ENCODE measurements around the gene ZSCAN2. TPM values are rescaled to one million over a fixed set of nuclear protein-coding genes. Genes with fewer than 3 reads are reported as not detected.

The ZSCAN2 gene
- total and polyA plus RNA-seq, 4 donors, result 9.7 to 16.2 (median 14.0) TPM

GRCh38 chr15:84645997-84646396 lies 45.2 kb downstream of the ZSCAN2 start:
- Histone ChIP-seq H3K4me3 (ENCODE audit: low read depth, low read length) (no peak overlapping the region), H3K27me3 (ENCODE audit: control insufficient read depth, insufficient read depth, low read length) (no peaks in the 10 kb centered on the region), H3K27ac (ENCODE audit: low read depth, low read length) (no peak overlapping the region), H3K4me1 (ENCODE audit: control insufficient read depth, insufficient read depth, low read length) (peaks cover 6% of the 10 kb centered on the region), H3K36me3 (ENCODE audit: control insufficient read depth, insufficient read depth, low read length) (peaks cover 69% of the 10 kb centered on the region), H3K9me3 (ENCODE audit: control insufficient read depth, insufficient read depth, low read length) (no peaks in the 10 kb centered on the region)
- 96% methylated on average over 7 of the region's 10 CpGs for WGBS (ENCODE audit: insufficient coverage)
- no peak for DNase-seq (ENCODE audit: low read depth in 4 of 6, low spot score in 6 of 6)

- Histone ChIP-seq H3K4me3 (ENCODE audit: low read depth, low read length) (no peak overlapping the region), H3K36me3 (ENCODE audit: control insufficient read depth, insufficient read depth, low read length) (peaks cover 66% of the 10 kb centered on the region), H3K27me3 (ENCODE audit: control insufficient read depth, insufficient read depth, low read length) (no peaks in the 10 kb centered on the region), H3K27ac (ENCODE audit: low read depth, low read length) (no peak overlapping the region), H3K4me1 (ENCODE audit: control insufficient read depth, insufficient read depth, low read length) (peaks cover 11% of the 10 kb centered on the region), H3K9me3 (ENCODE audit: control insufficient read depth, insufficient read depth, low read length) (no peaks in the 10 kb centered on the region)
- DNase-seq (ENCODE audit: low read depth in 4 of 6, low spot score in 6 of 6), result no peak
Observed at GRCh38 chr15:84647726-84648125, 46.9 kb downstream of the ZSCAN2 start.

DNA sequence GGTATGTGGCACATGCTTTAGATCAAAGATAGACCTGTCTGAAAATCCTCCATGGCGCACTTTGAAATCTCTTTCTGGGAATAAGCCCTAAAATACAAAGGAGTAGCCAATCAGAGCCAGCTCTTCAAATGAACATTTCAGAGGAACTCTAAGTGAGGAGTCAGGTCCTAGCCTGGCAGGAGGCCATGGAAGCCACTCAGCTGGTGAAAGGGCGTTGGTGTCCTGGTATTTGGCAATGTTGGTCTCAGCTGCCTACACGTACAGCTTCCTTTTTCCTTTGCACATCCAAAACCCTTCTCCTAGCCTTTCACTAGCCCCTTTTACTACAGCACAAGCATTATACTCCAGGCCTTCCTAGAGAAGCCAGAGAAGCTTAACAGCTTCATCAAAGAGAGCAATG lies 47.7 kb downstream of the ZSCAN2 start:
- peaks cover 20% of the 10 kb centered on the region for H3K4me1 ChIP-seq (ENCODE audit: control insufficient read depth, insufficient read depth, low read length)
- 75% methylated on average over 2 of the region's 3 CpGs for WGBS (ENCODE audit: insufficient coverage)
- no peak overlapping the region for H3K27ac ChIP-seq (ENCODE audit: low read depth, low read length)

GRCh38 chr15:84649706-84650105 lies 48.9 kb downstream of the ZSCAN2 start:
- H3K27ac ChIP-seq (ENCODE audit: low read depth, low read length), result no peak overlapping the region
- WGBS (ENCODE audit: insufficient coverage), result 100% methylated on average over 1 of the region's 2 CpGs
- no peak for DNase-seq (ENCODE audit: low read depth in 4 of 6, low spot score in 6 of 6)

More for the DNA sequence above, 47.7 kb downstream of the ZSCAN2 start:
- no peak for DNase-seq (ENCODE audit: low read depth in 4 of 6, low spot score in 6 of 6)
- Histone ChIP-seq H3K27me3 (ENCODE audit: control insufficient read depth, insufficient read depth, low read length) (no peaks in the 10 kb centered on the region), H3K4me3 (ENCODE audit: low read depth, low read length) (no peak overlapping the region), H3K36me3 (ENCODE audit: control insufficient read depth, insufficient read depth, low read length) (peaks cover 63% of the 10 kb centered on the region), H3K9me3 (ENCODE audit: control insufficient read depth, insufficient read depth, low read length) (no peaks in the 10 kb centered on the region)

GRCh38 chr15:84653584-84653909 lies 52.7 kb downstream of the ZSCAN2 start:
- peaks cover 26% of the 10 kb centered on the region for H3K36me3 ChIP-seq (ENCODE audit: control insufficient read depth, insufficient read depth, low read length)
- no peaks in the 10 kb centered on the region for H3K27me3 ChIP-seq (ENCODE audit: control insufficient read depth, insufficient read depth, low read length)
- peak overlapping the region; percentile 96 for H3K27ac ChIP-seq (ENCODE audit: low read depth, low read length)
- no peak for DNase-seq (ENCODE audit: low read depth in 4 of 6, low spot score in 6 of 6)
- no peaks in the 10 kb centered on the region for H3K9me3 ChIP-seq (ENCODE audit: control insufficient read depth, insufficient read depth, low read length)
- H3K4me3 ChIP-seq (ENCODE audit: low read depth, low read length), result peak overlapping the region; percentile 78
- peaks cover 55% of the 10 kb centered on the region for H3K4me1 ChIP-seq (ENCODE audit: control insufficient read depth, insufficient read depth, low read length)
- WGBS (ENCODE audit: insufficient coverage), result 23% methylated on average over 7 of the region's 7 CpGs

More at GRCh38 chr15:84649706-84650105, 48.9 kb downstream of the ZSCAN2 start:
- Histone ChIP-seq H3K27me3 (ENCODE audit: control insufficient read depth, insufficient read depth, low read length) (no peaks in the 10 kb centered on the region), H3K4me3 (ENCODE audit: low read depth, low read length) (no peak overlapping the region), H3K36me3 (ENCODE audit: control insufficient read depth, insufficient read depth, low read length) (peaks cover 52% of the 10 kb centered on the region), H3K9me3 (ENCODE audit: control insufficient read depth, insufficient read depth, low read length) (no peaks in the 10 kb centered on the region), H3K4me1 (ENCODE audit: control insufficient read depth, insufficient read depth, low read length) (peaks cover 25% of the 10 kb centered on the region)

DNA sequence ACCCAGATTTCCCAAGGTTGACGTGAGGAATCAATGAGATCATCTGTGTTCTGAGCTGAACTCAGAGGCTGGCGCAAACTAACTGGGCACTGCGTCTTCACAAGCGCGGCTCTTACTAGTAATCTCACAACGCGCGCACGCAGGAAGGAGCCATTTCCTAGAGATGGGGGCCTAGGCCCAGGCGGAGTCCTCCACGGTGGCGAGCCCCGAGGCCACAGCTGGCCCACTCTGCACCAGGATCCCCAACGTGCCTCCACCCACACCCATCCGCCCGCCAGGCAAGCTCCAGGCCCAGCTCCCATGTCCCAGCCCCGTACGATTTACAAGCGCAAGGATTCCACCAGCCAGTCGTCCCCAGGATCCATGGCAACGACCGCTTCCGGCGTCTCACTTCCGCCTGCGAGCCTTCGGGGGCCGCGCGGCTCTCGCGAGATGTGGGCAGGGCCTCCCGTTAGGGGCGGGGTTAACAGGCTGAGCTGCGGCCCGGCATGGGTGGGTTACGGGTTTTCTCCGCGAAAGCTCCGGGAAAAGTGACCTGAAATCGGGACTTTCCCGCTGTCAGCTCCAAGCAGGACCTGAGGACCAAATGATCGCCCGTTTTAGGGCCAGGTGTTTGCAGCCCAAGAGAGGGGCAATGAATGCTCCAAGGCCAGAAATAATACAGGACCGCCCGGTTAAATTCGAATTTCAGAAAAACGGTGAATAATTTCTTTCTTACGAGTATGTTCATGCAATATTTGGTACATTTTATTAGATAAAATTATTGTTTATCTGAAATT lies 53.3 kb downstream of the ZSCAN2 start, which contains the start of gene WDR73:
Gene WDR73 (minus strand): TSS at position 374 of the 779 bp plus-strand sequence. CDS start 9 bp downstream, at position 365.
- WGBS (ENCODE audit: insufficient coverage), result 0% methylated on average over 44 of the region's 49 CpGs
- peaks cover 61% of the 10 kb centered on the region for H3K4me1 ChIP-seq (ENCODE audit: control insufficient read depth, insufficient read depth, low read length)

GRCh38 chr15:84654689-84655453 lies 54.1 kb downstream of the ZSCAN2 start:
- 7% methylated on average over 17 of the region's 19 CpGs for WGBS (ENCODE audit: insufficient coverage)
- H3K27ac ChIP-seq (ENCODE audit: low read depth, low read length), result peak overlapping the region; percentile 96
- peak in 3 of 6 donors; percentile 46 to 93 (median 91) for DNase-seq (ENCODE audit: low read depth in 4 of 6, low spot score in 6 of 6)
- peaks cover 61% of the 10 kb centered on the region for H3K4me1 ChIP-seq (ENCODE audit: control insufficient read depth, insufficient read depth, low read length)
- H3K4me3 ChIP-seq (ENCODE audit: low read depth, low read length), result peak overlapping the region; percentile 78
- no peaks in the 10 kb centered on the region for H3K9me3 ChIP-seq (ENCODE audit: control insufficient read depth, insufficient read depth, low read length)
- H3K36me3 ChIP-seq (ENCODE audit: control insufficient read depth, insufficient read depth, low read length), result peaks cover 20% of the 10 kb centered on the region
- H3K27me3 ChIP-seq (ENCODE audit: control insufficient read depth, insufficient read depth, low read length), result no peaks in the 10 kb centered on the region

More for the DNA sequence above, 53.3 kb downstream of the ZSCAN2 start, which contains the start of gene WDR73:
- H3K36me3 ChIP-seq (ENCODE audit: control insufficient read depth, insufficient read depth, low read length), result peaks cover 22% of the 10 kb centered on the region
- H3K4me3 ChIP-seq (ENCODE audit: low read depth, low read length), result peak within 1 kb of the TSS; percentile 78
- DNase-seq (ENCODE audit: low read depth in 4 of 6, low spot score in 6 of 6), result peak; percentile 86 to 99 (median 98)
- H3K27me3 ChIP-seq (ENCODE audit: control insufficient read depth, insufficient read depth, low read length), result no peaks in the 10 kb centered on the region
- no peaks in the 10 kb centered on the region for H3K9me3 ChIP-seq (ENCODE audit: control insufficient read depth, insufficient read depth, low read length)
- peak within 1 kb of the TSS; percentile 96 for H3K27ac ChIP-seq (ENCODE audit: low read depth, low read length)

DNA sequence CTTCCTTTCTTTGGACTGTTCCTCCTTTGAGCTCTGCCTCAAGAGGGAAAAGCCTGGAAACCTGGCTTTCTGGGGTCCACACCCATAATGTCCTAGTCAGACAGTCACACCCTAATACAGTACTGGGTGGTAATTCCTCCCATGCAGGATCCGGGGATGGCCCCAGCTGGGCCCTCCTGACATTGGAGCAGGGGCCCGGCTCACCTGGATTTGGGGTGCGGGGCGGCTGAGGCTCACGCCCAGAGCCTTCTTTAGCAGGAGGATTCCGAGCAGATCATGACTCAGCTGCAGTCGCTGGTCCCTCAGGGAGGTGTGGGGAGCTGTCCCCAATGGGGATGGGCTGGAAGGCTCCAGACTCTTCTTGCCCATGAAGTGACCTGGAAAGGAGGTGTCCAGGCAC lies 56.2 kb downstream of the ZSCAN2 start:
- no peak overlapping the region for H3K27ac ChIP-seq (ENCODE audit: low read depth, low read length)
- WGBS (ENCODE audit: insufficient coverage), result 94% methylated on average over 7 of the region's 7 CpGs
- H3K36me3 ChIP-seq (ENCODE audit: control insufficient read depth, insufficient read depth, low read length), result peaks cover 12% of the 10 kb centered on the region
- H3K9me3 ChIP-seq (ENCODE audit: control insufficient read depth, insufficient read depth, low read length), result no peaks in the 10 kb centered on the region
- no peak for DNase-seq (ENCODE audit: low read depth in 4 of 6, low spot score in 6 of 6)
- H3K4me3 ChIP-seq (ENCODE audit: low read depth, low read length), result no peak overlapping the region
- H3K4me1 ChIP-seq (ENCODE audit: control insufficient read depth, insufficient read depth, low read length), result peaks cover 51% of the 10 kb centered on the region
- H3K27me3 ChIP-seq (ENCODE audit: control insufficient read depth, insufficient read depth, low read length), result no peaks in the 10 kb centered on the region

DNA sequence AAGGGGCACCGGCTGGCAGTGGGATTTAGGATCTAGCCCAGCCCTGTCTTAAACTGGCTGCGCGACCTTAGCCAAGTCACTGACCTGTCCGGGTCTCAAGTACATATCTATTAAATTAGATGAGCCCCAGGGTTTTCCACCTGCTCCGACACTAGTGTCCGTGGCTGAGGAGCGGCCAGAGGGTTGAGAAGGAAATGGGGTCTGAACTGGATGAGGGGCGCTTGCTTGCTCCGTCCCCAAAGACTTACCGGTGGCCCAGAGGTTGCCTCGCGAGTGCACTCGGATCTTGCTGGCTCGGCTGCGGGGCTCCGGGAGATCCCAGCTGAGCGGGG lies 56.9 kb downstream of the ZSCAN2 start:
- no peaks in the 10 kb centered on the region for H3K27me3 ChIP-seq (ENCODE audit: control insufficient read depth, insufficient read depth, low read length)
- WGBS (ENCODE audit: insufficient coverage), result 7% methylated on average over 15 of the region's 17 CpGs
- peaks cover 12% of the 10 kb centered on the region for H3K36me3 ChIP-seq (ENCODE audit: control insufficient read depth, insufficient read depth, low read length)
- H3K9me3 ChIP-seq (ENCODE audit: control insufficient read depth, insufficient read depth, low read length), result no peaks in the 10 kb centered on the region
- H3K4me1 ChIP-seq (ENCODE audit: control insufficient read depth, insufficient read depth, low read length), result peaks cover 50% of the 10 kb centered on the region
- H3K27ac ChIP-seq (ENCODE audit: low read depth, low read length), result peak overlapping the region; percentile 47
- DNase-seq (ENCODE audit: low read depth in 4 of 6, low spot score in 6 of 6), result no peak
- peak overlapping the region; percentile 52 for H3K4me3 ChIP-seq (ENCODE audit: low read depth, low read length)

All from spinal cord (tissue), 10 donors.